Karpas-422 (cell line): ENCODE measurements around the gene KCTD20. TPM values are rescaled to one million over a fixed set of nuclear protein-coding genes. Genes with fewer than 3 reads are reported as not detected.
"Not testable (repeated sequence)": the region's sequence is repeated elsewhere in the genome, so short reads cannot be mapped to it uniquely, and the experiment has no call there.

Source experiments
- DNase-seq: peaks from one replicate; pipeline ENCODE4 v3.0.0-alpha.2; 2015
- H2AFZ ChIP-seq: fragments of 200-600 bp; sonication (generic); 2 replicates; pipeline ENCODE4 v1.6.1; 2014; ENCODE audit warnings: antibody characterized with exemption, low read length, mixed read lengths
- H3K27ac ChIP-seq: fragments of 200-600 bp; sonication (generic); 2 replicates; pipeline ENCODE4 v1.5.1; 2014; ENCODE audit warnings: mild to moderate bottlenecking, low read length, moderate library complexity
- H3K27me3 ChIP-seq: fragments of 200-600 bp; sonication (generic); 2 replicates; pipeline ENCODE4 v1.6.1; 2014; ENCODE audit warnings: low read length, mixed read lengths
- H3K36me3 ChIP-seq: fragments of 200-600 bp; sonication (generic); 2 replicates; pipeline ENCODE4 v1.6.1; 2014; ENCODE audit warnings: low read length, mixed read lengths; ENCODE audit not compliant: insufficient read depth
- H3K4me1 ChIP-seq: fragments of 200-600 bp; sonication (generic); 2 replicates; pipeline ENCODE4 v1.6.1; 2014; ENCODE audit warnings: mild to moderate bottlenecking, low read length, mixed read lengths
- H3K4me2 ChIP-seq: fragments of 200-600 bp; sonication (generic); 2 replicates; pipeline ENCODE4 v1.6.1; 2014; ENCODE audit warnings: low read length, low read depth, mild to moderate bottlenecking; ENCODE audit not compliant: poor library complexity, severe bottlenecking
- H3K4me3 ChIP-seq: fragments of 200-600 bp; sonication (generic); 2 replicates; pipeline ENCODE4 v1.5.1; 2014; ENCODE audit warnings: mild to moderate bottlenecking, antibody characterized with exemption, low read length, mixed read lengths
- H3K79me2 ChIP-seq: fragments of 200-600 bp; sonication (generic); 2 replicates; pipeline ENCODE4 v1.6.1; 2014; ENCODE audit warnings: mild to moderate bottlenecking, low read length, mixed read lengths
- H3K9ac ChIP-seq: fragments of 200-600 bp; sonication (generic); 2 replicates; pipeline ENCODE4 v1.6.0; 2014; ENCODE audit warnings: low read length
- H3K9me2 ChIP-seq: fragments of 200-600 bp; sonication (generic), shearing (Covaris generic); replicated peaks from 2 replicates; pipeline ENCODE4 v1.6.0; 2014; ENCODE audit warnings: mild to moderate bottlenecking, low read length, moderate library complexity; ENCODE audit not compliant: insufficient read depth
- H3K9me3 ChIP-seq: fragments of 300-700, 200-600 bp; sonication (generic); 2 replicates; pipeline ENCODE4 v1.6.1; 2014; ENCODE audit warnings: low read length, mixed read lengths
- H4K20me1 ChIP-seq: fragments of 200-600 bp; sonication (generic); 2 replicates; pipeline ENCODE4 v1.6.1; 2014; ENCODE audit warnings: mild to moderate bottlenecking, antibody characterized with exemption, low read length, low read depth; ENCODE audit not compliant: insufficient read depth
- total RNA-seq: library from RNA; depleted of rRNA; stranded (reverse); fragments of >200 nt; shearing (Covaris generic); gene quantifications from 2 replicates; pipeline ENCODE4 v1.2.3, GENCODE V29; 2014; ENCODE audit warnings: low replicate concordance

Gene KCTD20
- total RNA-seq, 1 experiment from 2014 or later = 94.5 TPM

DNA sequence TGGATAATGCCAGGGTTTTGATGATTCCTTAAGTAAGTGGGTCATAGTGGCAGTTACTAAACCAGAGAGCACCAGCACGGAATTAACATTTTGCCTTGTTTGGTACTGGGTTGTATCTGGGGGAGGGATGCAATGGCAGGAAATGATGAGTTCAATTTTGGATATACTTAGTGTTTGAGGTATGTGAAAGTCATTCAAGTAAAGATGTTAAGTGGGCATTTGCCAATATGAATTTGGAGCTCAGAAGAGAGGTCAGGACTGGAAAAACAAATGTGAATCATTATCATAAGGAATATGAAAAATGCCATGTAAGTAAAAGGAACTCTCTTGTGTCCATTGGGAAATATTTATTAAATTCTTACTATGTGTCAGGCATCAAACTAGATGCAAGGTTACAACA lies 6.3 kb upstream of the KCTD20 start:
- no peaks in the 10 kb centered on the region for H4K20me1 ChIP-seq
- no peak for DNase-seq

DNA sequence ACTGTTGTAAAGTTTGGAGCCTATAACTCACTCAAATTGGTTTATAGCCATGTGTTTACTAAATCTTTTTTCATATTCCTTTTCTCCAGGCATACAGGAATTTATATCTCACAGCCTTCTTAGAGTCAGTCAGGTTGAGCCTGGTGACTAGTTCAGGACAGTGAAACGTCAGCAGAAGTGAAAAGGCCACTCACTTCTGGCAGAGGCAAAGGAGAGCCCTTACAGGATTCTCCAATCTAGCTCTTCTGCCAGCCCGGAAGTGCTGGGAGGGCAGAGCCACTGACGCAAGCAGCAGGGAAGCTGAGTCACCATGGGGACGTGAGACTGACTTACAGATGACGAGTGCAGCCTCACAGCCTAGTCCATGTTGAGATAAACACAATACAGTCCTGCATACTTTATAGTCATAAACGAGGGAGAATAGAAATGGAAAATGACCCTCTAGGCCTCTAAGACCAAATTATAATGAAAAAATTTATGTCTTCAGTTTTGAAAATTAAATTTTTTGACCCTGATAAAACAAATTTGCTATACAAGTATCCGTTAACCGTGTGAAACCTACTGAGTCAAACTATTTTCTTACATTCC lies 1.4 kb upstream of the KCTD20 start:
- peak overlapping the region; percentile 81 for H3K27ac ChIP-seq
- no peaks in the 10 kb centered on the region for H4K20me1 ChIP-seq
- peak; percentile 93 for DNase-seq
- no peaks in the 10 kb centered on the region for H3K9me3 ChIP-seq
- H3K9ac ChIP-seq = peak overlapping the region; percentile 94
- peaks cover 43% of the 10 kb centered on the region for H3K79me2 ChIP-seq
- peak overlapping the region; percentile 82 for H3K4me2 ChIP-seq
- no peaks in the 10 kb centered on the region for H3K9me2 ChIP-seq
- H3K36me3 ChIP-seq = peaks cover 14% of the 10 kb centered on the region
- peak overlapping the region; percentile 18 for H2AFZ ChIP-seq
- peaks cover 28% of the 10 kb centered on the region for H3K4me1 ChIP-seq
- H3K4me3 ChIP-seq = peak overlapping the region; percentile 81
- no peaks in the 10 kb centered on the region for H3K27me3 ChIP-seq

More for the DNA sequence above, 6.3 kb upstream of the KCTD20 start:
- no peaks in the 10 kb centered on the region for H3K9me3 ChIP-seq
- H2AFZ ChIP-seq = no peak overlapping the region
- H3K4me2 ChIP-seq = no peak overlapping the region
- H3K27ac ChIP-seq = no peak overlapping the region
- H3K79me2 ChIP-seq = no peaks in the 10 kb centered on the region
- no peaks in the 10 kb centered on the region for H3K27me3 ChIP-seq
- no peaks in the 10 kb centered on the region for H3K9me2 ChIP-seq
- H3K4me1 ChIP-seq = peaks cover 8% of the 10 kb centered on the region
- no peaks in the 10 kb centered on the region for H3K36me3 ChIP-seq
- H3K9ac ChIP-seq = no peak overlapping the region
- no peak overlapping the region for H3K4me3 ChIP-seq

DNA sequence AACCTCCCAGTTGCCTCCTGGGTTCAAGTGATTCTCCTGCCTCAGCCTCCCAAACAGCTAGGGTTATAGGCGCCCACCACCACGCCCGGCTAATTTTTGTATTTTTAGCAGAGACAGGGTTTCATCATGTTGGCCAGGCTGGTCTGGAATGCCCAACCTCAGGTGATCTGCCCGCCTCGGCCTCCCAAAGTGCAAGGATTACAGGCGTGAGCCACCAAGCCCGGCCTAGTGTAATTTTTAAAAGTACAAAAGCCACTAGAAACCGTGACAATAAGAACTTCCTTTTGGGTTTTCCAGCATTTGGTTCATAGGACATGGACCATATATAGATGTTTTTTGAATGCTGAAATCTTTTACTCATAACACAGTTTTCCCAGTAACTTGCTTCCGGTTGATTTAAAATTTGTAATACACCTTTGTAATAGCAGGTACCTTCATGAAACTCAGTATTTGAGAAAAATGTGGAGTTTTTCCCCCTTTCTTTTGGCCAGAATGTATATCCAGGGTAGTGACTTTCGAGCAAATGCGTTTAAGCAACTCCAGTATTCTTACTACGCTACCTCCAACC lies 613 bp upstream of the KCTD20 start:
- peak overlapping the region; percentile 81 for H3K27ac ChIP-seq
- peak; percentile 62 for DNase-seq
- peaks cover 50% of the 10 kb centered on the region for H3K79me2 ChIP-seq
- no peaks in the 10 kb centered on the region for H3K9me2 ChIP-seq
- no peaks in the 10 kb centered on the region for H4K20me1 ChIP-seq
- H3K4me1 ChIP-seq = peaks cover 28% of the 10 kb centered on the region
- no peaks in the 10 kb centered on the region for H3K27me3 ChIP-seq
- peak overlapping the region; percentile 77 for H2AFZ ChIP-seq
- peak overlapping the region; percentile 82 for H3K4me2 ChIP-seq
- peak overlapping the region; percentile 94 for H3K9ac ChIP-seq
- H3K9me3 ChIP-seq = no peaks in the 10 kb centered on the region
- peak overlapping the region; percentile 81 for H3K4me3 ChIP-seq
- H3K36me3 ChIP-seq = peaks cover 22% of the 10 kb centered on the region

DNA sequence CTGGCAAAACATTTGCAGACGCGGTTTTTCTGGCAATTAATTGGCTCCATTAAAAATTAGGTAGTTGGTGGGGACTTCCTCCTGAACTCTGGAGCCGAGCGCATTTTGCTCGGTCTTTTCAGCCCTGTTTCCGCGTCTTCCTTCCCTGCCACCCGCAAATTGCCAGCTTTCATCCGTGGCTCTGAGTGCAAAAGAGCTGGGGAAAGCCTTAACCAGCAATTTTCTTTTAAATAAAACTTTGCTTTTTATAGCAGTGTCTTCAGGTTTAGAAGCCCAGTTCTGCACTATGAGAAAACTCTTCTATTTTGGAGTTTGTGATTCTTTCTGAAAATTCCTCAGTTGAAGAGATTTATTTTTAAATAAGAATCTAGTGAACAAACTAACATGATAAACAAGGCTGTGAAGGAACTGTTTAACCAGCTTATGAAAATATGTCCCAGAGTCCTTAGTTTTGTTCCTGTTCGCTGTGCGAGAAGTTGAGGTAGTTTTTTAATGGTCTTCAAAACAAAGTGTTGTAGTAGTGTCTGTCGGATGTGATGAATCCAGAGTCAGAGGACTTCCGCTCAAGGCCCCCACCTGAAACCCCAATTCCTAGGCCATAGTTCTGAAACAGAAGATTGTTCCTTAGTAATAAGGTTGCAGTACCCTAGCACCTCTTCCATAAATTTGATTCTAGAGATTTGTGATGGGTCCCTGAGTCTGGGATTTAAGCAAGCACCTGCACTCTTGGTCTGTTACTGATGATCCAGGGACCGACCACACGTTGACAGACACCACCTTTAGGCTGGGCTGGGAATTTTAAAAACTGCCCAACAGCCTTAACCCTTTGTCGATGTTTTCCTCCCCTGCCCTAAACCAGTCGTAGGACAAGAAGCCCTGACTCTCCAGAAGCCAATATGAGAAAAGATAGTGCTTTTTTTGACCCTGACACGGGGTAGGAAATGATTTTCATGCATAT lies 950 bp downstream of the KCTD20 start:
- Histone ChIP-seq H3K9ac (peak overlapping the region; percentile 94), H3K36me3 (peaks cover 31% of the 10 kb centered on the region), H3K9me3 (no peaks in the 10 kb centered on the region), H3K4me1 (peaks cover 28% of the 10 kb centered on the region), H2AFZ (peak overlapping the region; percentile 58; the same call in 1 of the 2 replicates), H3K9me2 (no peaks in the 10 kb centered on the region), H4K20me1 (no peaks in the 10 kb centered on the region), H3K4me3 (peak overlapping the region; percentile 81), H3K27me3 (no peaks in the 10 kb centered on the region), H3K27ac (peak overlapping the region; percentile 81), H3K4me2 (peak overlapping the region; percentile 82), H3K79me2 (peaks cover 66% of the 10 kb centered on the region)
- DNase-seq = peak; percentile 61

DNA sequence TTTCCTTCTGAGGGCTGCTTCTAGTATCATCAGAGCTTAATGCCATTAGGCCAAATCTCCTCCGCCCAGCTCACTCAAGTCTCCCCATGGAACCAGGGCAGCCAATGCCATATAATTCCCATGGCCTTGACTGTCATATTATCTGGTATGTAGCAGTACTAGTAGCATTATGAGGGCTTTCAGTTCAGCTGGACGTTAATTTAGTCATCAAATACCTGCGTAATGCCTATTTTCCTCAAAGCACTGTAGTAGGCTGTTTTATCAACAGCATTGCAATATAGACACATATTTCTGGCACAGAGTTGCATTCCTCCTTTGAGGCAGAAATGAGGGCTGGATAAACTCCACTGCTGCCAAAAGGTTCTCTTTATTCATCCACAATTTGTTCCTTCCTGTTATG lies 1.7 kb downstream of the KCTD20 start:
- Histone ChIP-seq H3K27ac (peak overlapping the region; percentile 81; the same call in 1 of the 2 replicates), H3K79me2 (peaks cover 73% of the 10 kb centered on the region)

DNA sequence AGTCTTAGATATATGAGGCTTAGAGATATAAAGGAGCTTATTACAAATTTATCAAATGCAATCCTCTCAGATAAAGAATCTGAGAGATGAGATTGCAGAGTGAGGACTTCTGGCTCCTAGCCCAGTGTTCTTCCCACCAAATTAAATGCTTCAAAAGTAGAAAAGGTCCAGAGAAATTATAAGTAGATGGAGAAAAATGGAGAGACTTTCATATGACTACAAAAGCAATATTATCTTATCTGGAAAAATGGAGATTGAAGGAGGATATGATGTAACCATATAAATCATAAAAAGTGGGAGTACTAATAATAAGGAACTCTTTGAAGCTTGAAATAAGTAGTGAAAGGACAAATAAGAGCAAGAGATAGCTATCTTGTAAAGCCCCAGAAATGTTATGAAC lies 2.8 kb downstream of the KCTD20 start:
- Histone ChIP-seq H3K27ac (no peak overlapping the region; the same call in 1 of the 2 replicates), H3K9me3 (no peaks in the 10 kb centered on the region), H3K27me3 (no peaks in the 10 kb centered on the region), H2AFZ (no peak overlapping the region), H3K9ac (no peak overlapping the region), H3K9me2 (no peaks in the 10 kb centered on the region), H3K79me2 (peaks cover 83% of the 10 kb centered on the region), H3K4me3 (no peak overlapping the region), H3K4me2 (no peak overlapping the region), H3K4me1 (peaks cover 28% of the 10 kb centered on the region), H3K36me3 (peaks cover 31% of the 10 kb centered on the region), H4K20me1 (no peaks in the 10 kb centered on the region)
- DNase-seq = no peak

More for the DNA sequence above, 1.7 kb downstream of the KCTD20 start:
- Histone ChIP-seq H3K9me2 (no peaks in the 10 kb centered on the region), H3K36me3 (peaks cover 31% of the 10 kb centered on the region), H3K4me1 (peaks cover 28% of the 10 kb centered on the region), H3K9ac (peak overlapping the region; percentile 94), H3K4me2 (peak overlapping the region; percentile 82), H3K4me3 (peak overlapping the region; percentile 81), H2AFZ (no peak overlapping the region), H3K9me3 (no peaks in the 10 kb centered on the region), H3K27me3 (no peaks in the 10 kb centered on the region), H4K20me1 (no peaks in the 10 kb centered on the region)
- no peak for DNase-seq

DNA sequence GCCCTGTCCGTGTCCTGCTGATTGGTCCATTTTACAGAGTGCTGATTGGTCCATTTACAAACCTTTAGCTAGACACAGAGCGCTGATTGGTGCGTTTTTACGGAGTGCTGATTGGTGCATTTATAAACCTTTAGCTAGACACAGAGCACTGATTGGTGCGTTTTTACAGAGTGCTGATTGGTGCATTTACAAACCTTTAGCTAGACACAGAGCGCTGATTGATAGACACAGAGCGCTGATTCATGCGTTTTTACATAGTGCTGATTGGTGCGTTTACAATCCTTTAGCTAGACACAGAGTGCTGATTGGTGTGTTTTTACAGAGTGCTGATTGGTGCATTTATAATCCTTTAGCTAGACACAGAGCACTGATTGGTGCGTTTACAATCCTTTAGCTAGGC lies 6.4 kb downstream of the KCTD20 start:
- Histone ChIP-seq H3K79me2 (peaks cover 99% of the 10 kb centered on the region), H3K36me3 (peaks cover 42% of the 10 kb centered on the region)
- DNase-seq, H3K9me2 ChIP-seq, H3K27me3 ChIP-seq, H3K27ac ChIP-seq, H2AFZ ChIP-seq, H4K20me1 ChIP-seq, H3K4me1 ChIP-seq, H3K4me2 ChIP-seq, H3K9ac ChIP-seq, H3K9me3 ChIP-seq, H3K4me3 ChIP-seq: not testable (repeated sequence)

DNA sequence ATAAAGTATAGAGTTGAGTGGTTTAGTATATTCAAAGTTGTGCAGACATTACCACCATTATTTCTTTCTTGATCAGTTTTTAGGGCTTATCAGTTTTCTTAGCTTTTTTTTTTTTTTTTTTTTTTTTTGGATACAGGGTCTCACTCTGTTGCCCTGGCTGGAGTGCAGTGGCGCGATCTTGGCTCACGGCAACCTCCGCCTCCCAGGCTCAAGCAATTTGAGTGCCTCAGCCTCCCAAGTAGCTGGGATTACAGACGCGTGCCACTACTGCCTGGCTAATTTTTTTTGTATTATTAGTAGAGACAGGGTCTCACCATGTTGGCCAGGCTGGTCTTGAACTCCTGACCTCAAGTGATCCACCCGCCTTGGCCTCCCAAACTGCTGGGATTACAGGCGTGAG lies 10.1 kb downstream of the KCTD20 start:
- DNase-seq = not testable (repeated sequence)

More for the DNA sequence above, 10.1 kb downstream of the KCTD20 start:
- H3K4me2 ChIP-seq, H3K9me2 ChIP-seq, H3K4me1 ChIP-seq, H2AFZ ChIP-seq, H4K20me1 ChIP-seq, H3K27me3 ChIP-seq, H3K4me3 ChIP-seq, H3K9ac ChIP-seq, H3K9me3 ChIP-seq, H3K27ac ChIP-seq: not testable (repeated sequence)
- Histone ChIP-seq H3K79me2 (peaks cover 99% of the 10 kb centered on the region), H3K36me3 (peaks cover 25% of the 10 kb centered on the region)
